PC-3 (cell line): ENCODE results near the gene PLOD3. TPM values are rescaled to one million over a fixed set of nuclear protein-coding genes. Genes with fewer than 3 reads are reported as not detected.

Experiments
- ATAC-seq: fragments of 200-7000 bp; cut with Tn5 transposase; 2 replicates; pipeline ENCODE4 v1.9.1; 2020; ENCODE audit warnings: mild to moderate bottlenecking, moderate library complexity
- BruUV-seq: library from RNA; stranded (reverse); fragments of 400-500 nt; replicated peaks from 2 replicates; lab custom pipeline; 2021; lab: Mats Ljungman, UMichigan
- CTCF ChIA-PET: fragments of 300-600 bp; sonication (Branson Sonifier 250); formaldehyde crosslinking; loops from one replicate; lab custom pipeline; 2022; ENCODE audit warnings: antibody characterized with exemption; lab: Charles Lee
- POLR2A ChIA-PET: fragments of 300-600 bp; sonication (Branson Sonifier 250); formaldehyde crosslinking; loops from one replicate; lab custom pipeline; 2022; ENCODE audit warnings: antibody characterized with exemption; ENCODE audit not compliant: unreplicated experiment; lab: Charles Lee
- DNase-seq: peaks from one replicate; pipeline ENCODE4 v3.0.0-alpha.2; 2015
- H2AFZ ChIP-seq: fragments of 300-600 bp; sonication (generic); 2 replicates; pipeline ENCODE4 v1.6.0; 2016; ENCODE audit warnings: antibody characterized with exemption, low read length
- H3F3A ChIP-seq: fragments of 300-600 bp; sonication (generic); one replicate; pipeline ENCODE4 v1.6.0; 2017; ENCODE audit warnings: antibody characterized with exemption, low read length, control low read depth, mild to moderate bottlenecking; ENCODE audit not compliant: unreplicated experiment
- H3K27ac ChIP-seq: fragments of 300-600 bp; sonication (generic); 2 replicates; pipeline ENCODE4 v1.5.1; 2016; ENCODE audit warnings: mild to moderate bottlenecking, low read length
- H3K27me3 ChIP-seq: fragments of 300-600 bp; sonication (generic); 2 replicates; pipeline ENCODE4 v1.6.1; 2016; ENCODE audit warnings: low read length, mixed read lengths
- H3K36me3 ChIP-seq: fragments of 300-600 bp; sonication (generic); 2 replicates; pipeline ENCODE4 v1.6.1; 2016; ENCODE audit warnings: low read depth, mixed run types, low read length, mixed read lengths
- H3K4me1 ChIP-seq: fragments of 300-600 bp; sonication (generic); 2 replicates; pipeline ENCODE4 v1.5.1; 2016; ENCODE audit warnings: low read length; ENCODE audit not compliant: insufficient read depth
- H3K4me2 ChIP-seq: fragments of 300-600 bp; sonication (generic); 2 replicates; pipeline ENCODE4 v1.6.0; 2016; ENCODE audit warnings: low read length
- H3K4me3 ChIP-seq: fragments of 300-600 bp; sonication (generic); 2 replicates; pipeline ENCODE4 v1.5.1; 2016; ENCODE audit warnings: mild to moderate bottlenecking, low read length, mixed read lengths
- H3K79me2 ChIP-seq: fragments of 300-600 bp; sonication (generic); 2 replicates; pipeline ENCODE4 v1.6.1; 2017; ENCODE audit warnings: low read length, mixed read lengths
- H3K9ac ChIP-seq: fragments of 300-600 bp; sonication (generic); 2 replicates; pipeline ENCODE4 v1.6.0; 2016; ENCODE audit warnings: mild to moderate bottlenecking, low read length
- H3K9me2 ChIP-seq: fragments of 300-600 bp; sonication (generic); replicated peaks from 2 replicates; pipeline ENCODE4 v1.6.1; 2016; ENCODE audit warnings: mixed run types, low read length, mixed read lengths
- H3K9me3 ChIP-seq: fragments of 300-600 bp; sonication (generic); 2 replicates; pipeline ENCODE4 v1.6.1; 2016; ENCODE audit warnings: low read length, mixed read lengths
- H4K20me1 ChIP-seq: fragments of 300-600 bp; sonication (generic); 2 replicates; pipeline ENCODE4 v1.6.1; 2016; ENCODE audit warnings: low read length, mixed read lengths
- CTCF ChIP-seq: fragments of 300-600 bp; sonication (generic); conservative IDR thresholded peaks from 2 replicates; pipeline ENCODE4 v1.5.1; 2017; ENCODE audit warnings: antibody characterized with exemption, low read depth, mild to moderate bottlenecking, low read length
- EZH2 ChIP-seq: fragments of 300-600 bp; sonication (generic); IDR thresholded peaks from one replicate; pipeline ENCODE4 v1.6.1; 2017; ENCODE audit warnings: antibody characterized with exemption, mild to moderate bottlenecking, low read length; ENCODE audit not compliant: unreplicated experiment
- EZH2phosphoT487 ChIP-seq: fragments of 300-600 bp; sonication (generic); IDR thresholded peaks from 2 replicates; pipeline ENCODE4 v1.6.1; 2018; ENCODE audit warnings: mild to moderate bottlenecking, antibody characterized with exemption, low read length, borderline replicate concordance
- intact Hi-C: fragments of 100-400 bp; cut with micrococcal nuclease; formaldehyde crosslinking; loops from 2 replicates; pipeline ENCODE4 v1.9.0; 2023
- total RNA-seq: library from RNA; depleted of rRNA; stranded (reverse); fragments of >200 nt; gene quantifications from 2 replicates; pipeline ENCODE4 v1.2.3, GENCODE V29; 2014

Gene PLOD3
- total RNA-seq, 1 experiment from 2014 or later = 66.6 TPM

GRCh38 chr7:101243646-101244374 is 26.4 kb upstream of the PLOD3 start:
- DNase-seq (no peak), ATAC-seq (no peak)
- intact Hi-C loops = loop anchor here (1.0 kb wide), 2 partner anchors 26 to 39 kb away; partner anchors contain the start of gene ZNHIT1
- Histone ChIP-seq H3F3A (no peaks in the 10 kb centered on the region), H3K36me3 (no peaks in the 10 kb centered on the region), H2AFZ (peak overlapping the region; percentile 93), H3K79me2 (peaks cover 31% of the 10 kb centered on the region), H3K27ac (peak overlapping the region; percentile 78), H3K9ac (peak overlapping the region; percentile 94), H3K4me2 (peak overlapping the region; percentile 100), H3K27me3 (no peaks in the 10 kb centered on the region), H3K4me1 (peaks cover 13% of the 10 kb centered on the region), H3K9me3 (no peaks in the 10 kb centered on the region), H3K9me2 (no peaks in the 10 kb centered on the region), H4K20me1 (no peaks in the 10 kb centered on the region), H3K4me3 (peak overlapping the region; percentile 97)
- TF ChIP-seq CTCF = no peak
- no peak for TF ChIP-seq EZH2
- TF ChIP-seq EZH2phosphoT487 = no peak
- BruUV-seq = no TSS peak
- ChIA-PET POLR2A (interaction anchor here (0.6 to 1.3 kb wide), 2 partner anchors 26 to 352 kb away, joined by 3 to 7 read pairs; partner anchors contain the start of genes PLOD3 and ZNHIT1), CTCF (interaction anchor here (0.5 to 1.4 kb wide), 6 partner anchors 9 to 100 kb away, joined by 3 to 10 read pairs (median 4); partner anchors contain the start of gene ZNHIT1)

DNA sequence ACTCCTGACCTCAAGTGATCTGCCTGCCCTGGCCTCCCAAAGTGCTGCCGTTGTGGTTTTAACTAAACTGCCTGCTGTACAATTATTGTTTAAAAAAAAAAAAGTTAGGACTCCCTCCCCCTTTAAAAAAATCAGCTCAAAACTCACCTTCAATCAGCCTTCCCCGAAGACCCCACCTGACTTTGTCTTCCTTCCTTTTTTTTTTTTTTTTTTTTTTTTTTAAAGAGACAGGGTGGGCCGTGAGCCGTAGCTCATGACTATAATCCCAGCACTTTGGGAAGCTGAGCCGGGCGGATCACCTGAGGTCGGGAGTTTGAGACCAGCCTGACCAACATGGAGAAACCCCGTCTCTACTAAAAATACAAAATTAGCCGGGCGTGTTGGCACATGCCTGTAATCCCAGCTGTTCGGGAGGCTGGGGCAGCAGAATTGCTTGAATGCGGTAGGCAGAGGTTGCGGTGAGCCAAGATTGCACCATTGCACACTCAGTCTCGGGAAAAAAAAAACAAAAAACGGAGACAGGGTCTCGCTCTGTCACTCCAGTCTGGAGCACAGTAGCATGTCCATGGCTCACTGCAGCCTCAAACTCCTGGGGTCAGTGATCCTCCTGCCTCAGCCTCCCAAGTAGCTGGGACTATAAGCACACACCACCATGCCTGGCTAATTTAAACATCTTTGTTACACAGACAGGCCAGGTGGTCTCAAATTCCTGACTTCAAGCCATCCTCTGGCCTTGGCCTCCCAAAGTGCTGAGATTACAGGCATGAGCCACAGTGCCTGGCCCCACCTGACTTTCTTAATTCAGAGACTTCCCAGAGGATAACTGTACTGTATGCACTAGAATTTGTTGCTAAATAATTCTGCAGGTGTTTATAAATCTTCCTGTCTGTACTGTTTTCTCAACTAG is 24.3 kb upstream of the PLOD3 start:
- no peaks in the 10 kb centered on the region for H3F3A ChIP-seq
- no peak overlapping the region for H3K9ac ChIP-seq
- H3K79me2 ChIP-seq = peaks cover 24% of the 10 kb centered on the region
- no peaks in the 10 kb centered on the region for H3K27me3 ChIP-seq
- DNase-seq (no peak), ATAC-seq (no peak)
- no peaks in the 10 kb centered on the region for H3K9me3 ChIP-seq
- no peaks in the 10 kb centered on the region for H3K9me2 ChIP-seq
- no peak overlapping the region for H3K4me3 ChIP-seq
- H4K20me1 ChIP-seq = no peaks in the 10 kb centered on the region
- TF ChIP-seq CTCF (no peak), EZH2 (no peak), EZH2phosphoT487 (no peak)
- CTCF ChIA-PET = no interaction called here
- no peak overlapping the region for H3K4me2 ChIP-seq
- H3K27ac ChIP-seq = no peak overlapping the region
- no peaks in the 10 kb centered on the region for H3K36me3 ChIP-seq
- intact Hi-C loops = no loop called here
- no TSS peak for BruUV-seq
- H2AFZ ChIP-seq = no peak overlapping the region
- H3K4me1 ChIP-seq = peaks cover 13% of the 10 kb centered on the region
- POLR2A ChIA-PET = interaction anchor here (0.6 kb wide), 1 partner anchor 24 kb away, joined by 25 read pairs; the partner anchor contains the start of gene ZNHIT1
